Stimulated activated naive CD8-positive, alpha-beta T cell treated with anti-CD3 and anti-CD28 coated beads, Interleukin-15, Interleukin-2, amounts not matched to agents 100 ng/mL and 50 ng/mL, for 24 hours (primary cell): ENCODE measurements around the gene SCTR.

Experiments
- H3K27ac Mint-ChIP-seq: one replicate; pipeline ENCODE4 v1.8.0; 2021; ENCODE audit warnings: mild to moderate bottlenecking, mixed read lengths
- H3K27me3 Mint-ChIP-seq: one replicate; pipeline ENCODE4 v1.8.0; 2021; ENCODE audit warnings: mixed read lengths
- H3K36me3 Mint-ChIP-seq: one replicate; pipeline ENCODE4 v1.8.0; 2021; ENCODE audit warnings: low read depth, mixed read lengths
- H3K4me1 Mint-ChIP-seq: one replicate; pipeline ENCODE4 v1.8.0; 2021; ENCODE audit warnings: low read depth, mixed read lengths
- H3K4me3 Mint-ChIP-seq: one replicate; pipeline ENCODE4 v1.8.0; 2021; ENCODE audit warnings: mild to moderate bottlenecking, mixed read lengths
- H3K9me3 Mint-ChIP-seq: one replicate; pipeline ENCODE4 v1.8.0; 2021; ENCODE audit warnings: mixed read lengths

SCTR gene

DNA sequence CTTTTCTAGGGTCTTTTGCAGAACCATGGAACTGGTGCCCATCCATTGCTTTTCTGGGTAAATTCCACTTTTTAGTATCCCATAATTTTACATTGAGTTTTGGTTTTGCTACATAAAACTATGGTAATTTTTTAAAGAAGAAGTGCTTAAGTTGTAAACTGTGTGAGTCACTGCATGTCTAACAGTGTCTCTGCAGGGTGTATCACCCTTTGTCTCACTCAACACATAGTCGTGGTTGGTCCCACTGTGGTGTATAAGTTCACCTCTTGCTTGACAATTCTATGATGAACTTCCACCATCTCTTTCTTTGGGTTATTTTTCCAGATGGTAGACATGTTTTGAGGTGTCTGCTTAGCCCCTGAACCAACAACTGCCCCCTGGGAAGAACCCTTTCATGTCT, 10.5 kb downstream of the SCTR start:
- Mint-ChIP-seq H3K4me3 (no peak overlapping the region), H3K4me1 (no peaks in the 10 kb centered on the region), H3K27me3 (peaks cover 18% of the 10 kb centered on the region), H3K9me3 (no peaks in the 10 kb centered on the region), H3K36me3 (no peaks in the 10 kb centered on the region), H3K27ac (no peak overlapping the region)

DNA sequence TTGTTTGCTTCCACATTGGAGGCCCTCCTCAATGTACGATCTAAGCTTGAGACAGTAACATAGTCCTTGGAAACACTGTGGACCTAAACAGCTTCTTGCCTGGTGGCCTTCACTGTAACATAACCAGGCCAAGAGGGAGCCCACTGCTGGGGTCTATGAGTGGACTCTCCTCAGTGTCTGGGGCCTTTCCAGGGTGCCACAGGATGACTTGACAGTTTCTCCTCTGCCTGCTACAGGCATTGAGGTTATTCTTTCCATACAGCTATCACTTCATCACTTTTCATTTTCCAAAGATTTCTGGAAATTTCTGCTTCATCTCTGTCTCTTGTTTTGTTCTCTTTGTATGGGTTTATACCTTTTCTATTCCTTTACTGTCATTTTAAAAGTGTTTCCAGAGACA, 11.3 kb downstream of the SCTR start:
- Mint-ChIP-seq H3K27ac (no peak overlapping the region), H3K27me3 (peaks cover 18% of the 10 kb centered on the region)

GRCh38 chr2:119511989-119512388, 12.3 kb downstream of the SCTR start:
- H3K36me3 Mint-ChIP-seq: no peaks in the 10 kb centered on the region
- no peak overlapping the region for H3K27ac Mint-ChIP-seq
- H3K9me3 Mint-ChIP-seq: no peaks in the 10 kb centered on the region
- no peaks in the 10 kb centered on the region for H3K4me1 Mint-ChIP-seq
- no peak overlapping the region for H3K4me3 Mint-ChIP-seq
- H3K27me3 Mint-ChIP-seq: peaks cover 18% of the 10 kb centered on the region

More for the DNA sequence above, 11.3 kb downstream of the SCTR start:
- H3K4me3 Mint-ChIP-seq: no peak overlapping the region
- H3K4me1 Mint-ChIP-seq: no peaks in the 10 kb centered on the region
- H3K9me3 Mint-ChIP-seq: no peaks in the 10 kb centered on the region
- H3K36me3 Mint-ChIP-seq: no peaks in the 10 kb centered on the region

- H3K27me3 Mint-ChIP-seq: peaks cover 10% of the 10 kb centered on the region
- H3K36me3 Mint-ChIP-seq: no peaks in the 10 kb centered on the region
- no peaks in the 10 kb centered on the region for H3K9me3 Mint-ChIP-seq
Observed at GRCh38 chr2:119508756-119509155, 15.5 kb downstream of the SCTR start.

GRCh38 chr2:119496682-119497081, 27.6 kb downstream of the SCTR start:
- H3K27ac Mint-ChIP-seq: no peak overlapping the region
- no peaks in the 10 kb centered on the region for H3K4me1 Mint-ChIP-seq
- H3K27me3 Mint-ChIP-seq: peaks cover 37% of the 10 kb centered on the region
- H3K4me3 Mint-ChIP-seq: no peak overlapping the region
- peaks cover 19% of the 10 kb centered on the region for H3K9me3 Mint-ChIP-seq
- peaks cover 4% of the 10 kb centered on the region for H3K36me3 Mint-ChIP-seq

More at GRCh38 chr2:119508756-119509155, 15.5 kb downstream of the SCTR start:
- Mint-ChIP-seq H3K27ac (no peak overlapping the region), H3K4me3 (no peak overlapping the region), H3K4me1 (no peaks in the 10 kb centered on the region)

DNA sequence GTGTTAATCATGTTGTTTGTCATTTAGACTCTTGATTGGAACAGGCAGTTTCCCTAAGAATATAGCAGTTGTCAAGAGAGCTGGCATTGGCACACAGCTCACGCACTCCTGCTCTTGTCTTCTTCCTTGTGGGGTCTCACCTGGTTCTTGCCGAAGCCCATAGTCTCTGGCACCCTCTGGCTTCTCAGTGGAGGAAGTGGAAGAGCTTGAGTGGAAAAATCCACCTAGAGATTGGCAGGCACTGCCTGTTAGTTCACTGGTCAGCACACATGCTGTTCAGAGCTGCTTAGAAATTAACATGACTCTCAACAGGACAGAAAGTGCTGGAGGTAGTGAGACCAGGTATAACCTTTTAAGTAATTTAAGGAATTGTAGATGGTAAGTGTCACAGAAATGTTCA, 28.3 kb downstream of the SCTR start:
- no peaks in the 10 kb centered on the region for H3K4me1 Mint-ChIP-seq
- H3K9me3 Mint-ChIP-seq: peaks cover 14% of the 10 kb centered on the region
- no peak overlapping the region for H3K4me3 Mint-ChIP-seq
- H3K36me3 Mint-ChIP-seq: no peaks in the 10 kb centered on the region
- no peak overlapping the region for H3K27ac Mint-ChIP-seq
- H3K27me3 Mint-ChIP-seq: peaks cover 33% of the 10 kb centered on the region

GRCh38 chr2:119494163-119494790, 30.0 kb downstream of the SCTR start:
- Mint-ChIP-seq H3K4me3 (no peak overlapping the region), H3K27me3 (peaks cover 20% of the 10 kb centered on the region), H3K27ac (no peak overlapping the region), H3K4me1 (no peaks in the 10 kb centered on the region), H3K36me3 (no peaks in the 10 kb centered on the region), H3K9me3 (peaks cover 3% of the 10 kb centered on the region)

DNA sequence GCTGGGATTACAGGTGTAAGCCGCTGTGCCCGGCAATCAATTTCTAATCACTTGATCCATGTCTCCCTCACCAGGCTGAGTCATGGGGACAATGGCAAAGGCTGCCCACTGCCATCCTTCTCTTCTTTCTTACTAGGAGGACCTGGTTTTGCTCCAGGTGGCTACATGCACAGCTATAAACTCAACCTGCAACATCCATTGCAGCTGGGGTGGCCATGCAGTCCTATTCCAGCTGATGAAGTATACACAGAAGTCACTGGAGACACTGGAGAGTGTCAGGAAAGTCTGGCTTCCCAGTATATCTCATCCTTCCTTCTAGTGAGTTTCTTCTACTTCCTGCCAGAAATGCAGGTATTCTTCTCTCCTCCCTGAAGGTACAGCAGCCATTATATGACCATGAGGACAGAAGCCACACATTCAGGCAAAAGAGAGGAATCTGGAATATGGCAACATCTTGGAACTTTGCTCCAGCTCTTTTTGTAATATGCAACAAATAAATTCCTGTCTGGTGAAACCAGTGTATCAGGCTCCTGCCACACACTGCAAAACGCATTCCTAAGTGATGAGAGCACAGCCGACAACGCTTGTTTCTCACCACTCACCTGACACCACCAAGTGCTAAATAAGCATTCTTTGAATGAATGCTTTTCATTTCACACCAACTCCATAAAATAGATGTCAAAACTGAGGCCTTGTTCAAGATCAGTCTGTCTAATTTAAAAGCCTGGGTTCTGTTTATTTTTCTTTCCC, 32.3 kb downstream of the SCTR start:
- Mint-ChIP-seq H3K27ac (no peak overlapping the region), H3K27me3 (peaks cover 16% of the 10 kb centered on the region), H3K4me3 (no peak overlapping the region), H3K36me3 (no peaks in the 10 kb centered on the region), H3K9me3 (no peaks in the 10 kb centered on the region), H3K4me1 (no peaks in the 10 kb centered on the region)

DNA sequence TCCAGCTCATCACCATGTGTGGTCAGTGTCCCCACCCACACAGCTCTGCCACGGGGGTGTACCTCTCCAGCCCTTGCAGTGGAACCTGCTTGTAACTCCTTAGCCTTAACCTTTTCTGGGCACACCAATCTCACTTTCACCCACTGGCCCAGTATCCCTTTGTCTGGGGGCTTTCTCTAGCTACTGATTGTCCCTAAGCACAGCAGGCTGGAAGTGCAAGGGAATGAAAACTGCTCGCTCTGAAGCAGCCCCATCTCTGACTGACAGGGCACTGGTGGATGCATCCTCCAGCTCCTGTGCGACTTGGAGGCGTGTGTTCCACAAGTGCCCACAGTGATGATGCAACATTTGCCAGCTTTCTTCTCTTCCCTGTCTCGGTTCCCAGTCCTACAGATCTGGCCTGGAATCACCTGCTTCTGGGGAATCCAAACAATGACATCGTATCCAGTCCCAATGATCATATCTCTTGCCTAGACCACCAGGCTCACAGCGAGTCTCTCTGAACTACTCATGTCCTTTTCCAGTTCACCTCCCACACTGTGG, 33.6 kb downstream of the SCTR start:
- Mint-ChIP-seq H3K4me3 (no peak overlapping the region), H3K36me3 (no peaks in the 10 kb centered on the region), H3K4me1 (no peaks in the 10 kb centered on the region), H3K9me3 (no peaks in the 10 kb centered on the region), H3K27ac (no peak overlapping the region), H3K27me3 (peaks cover 14% of the 10 kb centered on the region)

GRCh38 chr2:119490106-119490505, 34.2 kb downstream of the SCTR start:
- H3K27me3 Mint-ChIP-seq: peaks cover 11% of the 10 kb centered on the region
- no peak overlapping the region for H3K27ac Mint-ChIP-seq
- no peaks in the 10 kb centered on the region for H3K4me1 Mint-ChIP-seq
- H3K4me3 Mint-ChIP-seq: no peak overlapping the region
- H3K36me3 Mint-ChIP-seq: no peaks in the 10 kb centered on the region
- no peaks in the 10 kb centered on the region for H3K9me3 Mint-ChIP-seq

DNA sequence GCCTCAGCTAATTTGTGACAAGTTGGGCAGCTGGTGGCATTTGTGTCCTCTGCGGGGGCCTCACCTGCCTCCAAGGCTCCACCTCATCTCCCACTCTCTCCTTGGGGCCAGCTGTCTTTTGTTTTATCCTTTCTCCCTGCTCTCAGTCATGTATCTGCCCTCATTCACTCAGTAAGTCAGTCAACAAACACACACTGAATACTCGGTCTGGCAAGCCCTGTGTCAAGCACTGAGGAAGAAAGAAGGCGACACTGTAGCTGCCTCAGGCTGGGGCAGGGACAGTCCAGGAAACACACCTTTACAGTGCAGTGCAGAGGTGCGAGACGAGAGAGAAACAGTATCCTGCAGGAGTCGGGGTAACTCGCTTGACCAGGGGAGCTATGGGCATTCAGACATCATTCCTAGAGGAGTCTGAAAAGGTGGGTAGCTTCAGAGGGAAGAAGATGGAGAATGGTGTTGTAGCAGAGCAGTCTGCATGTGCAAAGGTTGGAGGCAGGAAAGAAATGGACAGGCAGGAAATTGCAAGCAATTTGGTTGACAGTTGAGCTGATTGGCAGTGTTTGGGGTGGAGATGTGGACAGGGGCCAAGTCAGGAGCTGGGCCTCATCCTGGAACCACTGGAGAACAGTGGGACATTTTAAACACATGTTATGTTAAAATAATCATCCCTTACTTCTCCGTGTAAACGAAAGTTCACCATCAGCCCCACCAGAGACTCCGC, 34.9 kb downstream of the SCTR start:
- Mint-ChIP-seq H3K4me1 (no peaks in the 10 kb centered on the region), H3K4me3 (no peak overlapping the region), H3K27ac (no peak overlapping the region), H3K27me3 (peaks cover 7% of the 10 kb centered on the region), H3K36me3 (no peaks in the 10 kb centered on the region), H3K9me3 (no peaks in the 10 kb centered on the region)

DNA sequence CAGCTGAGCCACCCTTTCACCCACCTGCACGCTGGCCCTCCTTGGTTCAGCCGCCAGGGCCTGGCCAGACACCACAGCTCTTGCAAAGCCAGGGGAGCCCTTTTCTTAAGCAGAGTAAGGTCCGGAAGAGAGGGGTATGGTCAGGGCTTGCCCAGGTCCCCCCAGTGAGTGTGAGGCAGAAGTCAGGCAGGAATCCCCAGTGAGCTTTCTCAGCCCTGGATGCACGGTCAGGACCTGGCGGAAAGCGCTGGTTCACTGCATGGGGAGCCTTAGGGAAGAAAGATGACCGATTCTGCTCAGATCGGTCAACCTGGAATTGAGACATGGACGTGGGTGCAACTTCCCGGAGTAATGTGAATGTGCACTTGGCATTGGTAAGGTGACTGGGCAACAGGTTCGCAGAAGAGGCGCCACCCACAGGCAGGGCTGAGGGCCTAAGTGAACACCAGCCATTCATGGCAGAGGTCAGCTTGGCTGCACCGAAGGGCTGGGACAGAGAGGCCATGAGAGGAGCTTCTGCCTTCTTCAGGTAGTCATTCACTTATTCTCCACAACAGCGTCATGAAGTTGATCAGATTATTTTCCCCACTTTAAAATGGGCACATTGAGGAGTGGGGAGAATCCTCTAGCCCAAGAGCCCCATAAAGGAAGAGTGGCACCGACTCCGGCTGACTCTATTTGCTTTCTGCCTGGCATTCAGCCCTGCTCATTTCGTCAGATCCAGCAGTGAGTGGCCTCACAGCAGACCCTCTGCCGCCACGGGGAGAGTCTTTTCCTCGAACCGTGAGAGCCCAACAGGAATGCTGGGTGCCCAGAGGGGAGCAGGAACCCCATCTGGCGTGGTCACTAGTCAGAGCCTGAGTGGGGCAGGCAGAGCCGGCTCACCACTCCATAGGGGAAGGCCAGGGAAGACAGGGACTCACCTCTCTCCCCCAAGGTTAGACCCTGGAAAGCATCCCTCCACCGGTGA, 35.8 kb downstream of the SCTR start:
- Mint-ChIP-seq H3K27ac (no peak overlapping the region), H3K4me3 (no peak overlapping the region), H3K4me1 (no peaks in the 10 kb centered on the region), H3K36me3 (no peaks in the 10 kb centered on the region), H3K9me3 (no peaks in the 10 kb centered on the region), H3K27me3 (peaks cover 7% of the 10 kb centered on the region)

- Mint-ChIP-seq H3K36me3 (no peaks in the 10 kb centered on the region), H3K27ac (no peak overlapping the region)
Observed at GRCh38 chr2:119487434-119488244, 36.6 kb downstream of the SCTR start.

DNA sequence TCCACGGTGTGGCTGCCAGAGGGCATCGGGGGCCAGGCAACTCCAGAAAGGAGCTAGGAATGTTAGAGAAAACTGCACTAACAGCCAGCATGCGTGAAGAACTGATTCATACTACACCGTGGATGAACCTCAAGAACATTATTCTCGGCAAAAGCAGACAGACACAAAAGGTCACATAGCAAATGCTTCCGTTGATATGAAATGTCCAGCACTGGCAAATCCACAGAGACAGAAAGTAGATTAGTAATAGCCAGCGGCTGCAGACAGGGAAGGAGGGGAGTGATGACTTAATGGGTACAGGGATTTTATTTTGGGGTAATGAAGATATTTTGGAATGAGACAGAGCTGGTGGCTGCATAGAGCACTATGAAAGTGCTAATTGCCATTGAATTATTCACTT, 37.4 kb downstream of the SCTR start:
- H3K27me3 Mint-ChIP-seq: no peaks in the 10 kb centered on the region

More at GRCh38 chr2:119487434-119488244, 36.6 kb downstream of the SCTR start:
- Mint-ChIP-seq H3K4me1 (no peaks in the 10 kb centered on the region), H3K9me3 (no peaks in the 10 kb centered on the region), H3K4me3 (no peak overlapping the region), H3K27me3 (peaks cover 4% of the 10 kb centered on the region)

More for the DNA sequence above, 37.4 kb downstream of the SCTR start:
- Mint-ChIP-seq H3K4me3 (no peak overlapping the region), H3K4me1 (no peaks in the 10 kb centered on the region), H3K27ac (no peak overlapping the region), H3K36me3 (no peaks in the 10 kb centered on the region), H3K9me3 (no peaks in the 10 kb centered on the region)
